Endodermal cell (in vitro differentiated cells): ENCODE data around the gene DDX10. TPM values are rescaled to one million over a fixed set of nuclear protein-coding genes. Genes with fewer than 3 reads are reported as not detected.

Source experiments
- DNase-seq: peaks from one replicate; pipeline ENCODE4 v3.0.0-alpha.2; 2017
- H3K27ac ChIP-seq: 2 replicates; pipeline ENCODE4 v1.5.1; 2013; ENCODE audit warnings: mild to moderate bottlenecking, low read depth, low read length, moderate library complexity
- H3K27me3 ChIP-seq: 2 replicates; pipeline ENCODE4 v1.6.1; 2013; ENCODE audit warnings: mild to moderate bottlenecking, low read length, moderate library complexity; ENCODE audit not compliant: insufficient read depth, control insufficient read depth, poor library complexity, severe bottlenecking
- H3K36me3 ChIP-seq: 2 replicates; pipeline ENCODE4 v1.7.0; 2013; ENCODE audit warnings: mild to moderate bottlenecking, low read length, moderate library complexity; ENCODE audit not compliant: control insufficient read depth, insufficient read depth
- H3K4me1 ChIP-seq: one replicate; pipeline ENCODE4 v1.7.0; 2013; ENCODE audit warnings: low read length; ENCODE audit not compliant: control insufficient read depth, insufficient read depth
- H3K4me3 ChIP-seq: 2 replicates; pipeline ENCODE4 v1.5.1; 2013; ENCODE audit warnings: mild to moderate bottlenecking, low read length, moderate library complexity
- H3K9ac ChIP-seq: 2 replicates; pipeline ENCODE4 v1.6.1; 2013; ENCODE audit warnings: mild to moderate bottlenecking, low read length, moderate library complexity; ENCODE audit not compliant: poor library complexity, severe bottlenecking; ENCODE audit errors: extremely low read depth
- H3K9me3 ChIP-seq: 2 replicates; pipeline ENCODE4 v1.6.1; 2013; ENCODE audit warnings: mild to moderate bottlenecking, low read length, moderate library complexity; ENCODE audit not compliant: control insufficient read depth
- H3K27ac Mint-ChIP-seq: 2 replicates; pipeline ENCODE4 v1.8.0; 2020; ENCODE audit warnings: mixed read lengths
- H3K27me3 Mint-ChIP-seq: 2 replicates; pipeline ENCODE4 v1.8.0; 2021; ENCODE audit warnings: mild to moderate bottlenecking, mixed read lengths; ENCODE audit not compliant: insufficient read depth
- H3K36me3 Mint-ChIP-seq: 2 replicates; pipeline ENCODE4 v1.8.0; 2020; ENCODE audit warnings: low read depth, mixed read lengths
- H3K4me1 Mint-ChIP-seq: 2 replicates; pipeline ENCODE4 v1.8.0; 2020; ENCODE audit warnings: mixed read lengths
- H3K4me3 Mint-ChIP-seq: 2 replicates; pipeline ENCODE4 v1.8.0; 2020; ENCODE audit warnings: mild to moderate bottlenecking, moderate library complexity, mixed read lengths
- H3K9me3 Mint-ChIP-seq: 2 replicates; pipeline ENCODE4 v1.8.0; 2020; ENCODE audit warnings: mild to moderate bottlenecking, mixed read lengths
- WGBS, 2 experiments: methylation state at CpG; one replicate each; pipeline versions ENCODE4 v1.1.5 to v1.1.7; 2013; ENCODE audit warnings: missing lambda C conversion rate in 2 of 2, mixed read lengths in 1 of 2; ENCODE audit not compliant: insufficient coverage in 1 of 2, insufficient read length in 1 of 2; 5-methylcytosine and 5-hydroxymethylcytosine counted together
- total RNA-seq, 2 donors: library from RNA; stranded (reverse); fragmentation: NEBNext Ultra II Directional in 1 of 2; extraction: Animal tissue kit (Norgen Biotek cat#: 25700) in 1 of 2; gene quantifications; 2 replicates in 1 of 2; 3 replicates in 1 of 2; pipeline ENCODE4 v1.2.1, GENCODE V29; 2021
- TF ChIP-seq, protein P1 (sequence below): fragments of 200-600 bp; sonication (generic); conservative IDR thresholded peaks from 2 replicates; pipeline ENCODE4 v1.5.0; 2021; ENCODE audit warnings: antibody characterized with exemption, mild to moderate bottlenecking

DDX10 gene
- total RNA-seq, 2 donors from 2014 or later, result 31.1 to 32.7 TPM

DNA sequence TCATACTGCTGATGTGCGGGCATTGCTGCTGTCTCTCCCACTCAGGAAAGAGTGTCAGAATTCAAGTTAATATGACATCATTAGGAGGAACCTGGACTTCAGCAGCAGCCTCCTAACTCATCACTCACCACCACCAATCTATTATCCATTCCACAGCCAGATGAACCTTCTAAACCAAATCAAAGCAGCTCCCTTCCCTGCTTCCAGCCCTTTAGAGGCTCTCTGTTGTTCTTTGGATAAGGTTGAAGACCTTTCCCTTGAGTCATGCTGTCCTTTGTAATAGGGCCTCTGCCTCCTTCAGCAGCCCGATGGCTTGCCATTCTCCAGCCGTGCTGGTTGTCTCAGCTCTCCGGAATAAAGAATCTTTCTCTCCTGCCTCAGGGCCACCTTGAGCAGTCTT, 301.3 kb downstream of the DDX10 start:
- Mint-ChIP-seq H3K4me3 (no peak overlapping the region), H3K27me3 (peaks cover 4% of the 10 kb centered on the region), H3K27ac (no peak overlapping the region), H3K36me3 (no peaks in the 10 kb centered on the region), H3K9me3 (no peaks in the 10 kb centered on the region), H3K4me1 (peaks cover 16% of the 10 kb centered on the region)
- no peaks in the 10 kb centered on the region for H3K36me3 ChIP-seq
- no peak for DNase-seq
- H3K27me3 ChIP-seq, result no peaks in the 10 kb centered on the region
- TF ChIP-seq, protein P1, sequence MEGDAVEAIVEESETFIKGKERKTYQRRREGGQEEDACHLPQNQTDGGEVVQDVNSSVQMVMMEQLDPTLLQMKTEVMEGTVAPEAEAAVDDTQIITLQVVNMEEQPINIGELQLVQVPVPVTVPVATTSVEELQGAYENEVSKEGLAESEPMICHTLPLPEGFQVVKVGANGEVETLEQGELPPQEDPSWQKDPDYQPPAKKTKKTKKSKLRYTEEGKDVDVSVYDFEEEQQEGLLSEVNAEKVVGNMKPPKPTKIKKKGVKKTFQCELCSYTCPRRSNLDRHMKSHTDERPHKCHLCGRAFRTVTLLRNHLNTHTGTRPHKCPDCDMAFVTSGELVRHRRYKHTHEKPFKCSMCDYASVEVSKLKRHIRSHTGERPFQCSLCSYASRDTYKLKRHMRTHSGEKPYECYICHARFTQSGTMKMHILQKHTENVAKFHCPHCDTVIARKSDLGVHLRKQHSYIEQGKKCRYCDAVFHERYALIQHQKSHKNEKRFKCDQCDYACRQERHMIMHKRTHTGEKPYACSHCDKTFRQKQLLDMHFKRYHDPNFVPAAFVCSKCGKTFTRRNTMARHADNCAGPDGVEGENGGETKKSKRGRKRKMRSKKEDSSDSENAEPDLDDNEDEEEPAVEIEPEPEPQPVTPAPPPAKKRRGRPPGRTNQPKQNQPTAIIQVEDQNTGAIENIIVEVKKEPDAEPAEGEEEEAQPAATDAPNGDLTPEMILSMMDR, result no peak
- H3K9me3 ChIP-seq, result peaks cover 4% of the 10 kb centered on the region
- peaks cover 2% of the 10 kb centered on the region for H3K4me1 ChIP-seq
- H3K9ac ChIP-seq, result no peak overlapping the region
- H3K4me3 ChIP-seq, result no peak overlapping the region
- 90 to 100% methylated on average over 4 of the region's 4 CpGs for WGBS, 2 experiments
- H3K27ac ChIP-seq, result no peak overlapping the region

DNA sequence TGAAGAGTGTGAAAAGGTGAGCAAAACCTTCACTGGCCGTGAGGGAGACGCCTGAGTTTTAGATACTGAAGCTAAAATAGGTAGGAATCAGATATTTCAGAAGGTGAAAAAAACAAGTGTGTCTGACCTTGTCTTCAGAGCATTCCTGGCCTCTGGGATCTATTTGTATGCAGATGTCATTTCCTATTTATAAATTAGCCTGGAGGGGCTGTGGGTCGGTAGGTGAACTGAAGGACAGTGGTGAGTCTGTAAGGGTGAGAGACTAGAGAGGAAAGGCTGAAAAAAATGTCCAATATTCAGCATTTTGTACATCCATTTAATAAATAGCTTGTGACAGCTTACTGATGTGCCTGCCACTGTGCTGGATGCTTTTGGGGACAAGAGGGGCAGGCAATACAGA, 302.1 kb downstream of the DDX10 start:
- DNase-seq, result no peak
- Histone ChIP-seq H3K4me3 (no peak overlapping the region), H3K27me3 (no peaks in the 10 kb centered on the region), H3K9me3 (peaks cover 4% of the 10 kb centered on the region), H3K27ac (no peak overlapping the region), H3K4me1 (peaks cover 2% of the 10 kb centered on the region), H3K36me3 (no peaks in the 10 kb centered on the region), H3K9ac (no peak overlapping the region)
- no peaks in the 10 kb centered on the region for H3K36me3 Mint-ChIP-seq
- no peaks in the 10 kb centered on the region for H3K9me3 Mint-ChIP-seq
- TF ChIP-seq, protein P1, result no peak
- H3K4me3 Mint-ChIP-seq, result no peak overlapping the region
- H3K27me3 Mint-ChIP-seq, result peaks cover 4% of the 10 kb centered on the region
- 50 to 58% methylated on average over 2 to 3 of the region's 3 CpGs for WGBS, 2 experiments
- peaks cover 9% of the 10 kb centered on the region for H3K4me1 Mint-ChIP-seq
- no peak overlapping the region for H3K27ac Mint-ChIP-seq

DNA sequence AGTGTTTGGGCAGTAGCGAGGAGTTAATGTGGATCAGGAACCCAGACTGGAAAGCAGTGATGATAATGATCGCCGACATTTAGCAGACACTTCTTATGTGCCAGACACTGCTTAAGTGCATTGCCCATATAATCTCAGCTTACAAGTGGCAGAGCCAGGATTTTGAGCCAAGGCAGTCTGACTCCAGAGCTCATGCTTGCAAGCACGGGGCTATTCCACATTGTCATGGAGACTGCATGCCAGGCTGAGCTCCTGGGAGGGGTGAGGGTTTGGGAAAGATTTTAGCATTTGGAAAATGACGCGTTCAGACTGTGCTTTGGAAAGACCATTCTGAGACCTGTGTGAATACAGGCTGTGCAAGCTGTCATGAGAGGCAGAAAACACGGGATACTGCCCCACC, 302.7 kb downstream of the DDX10 start:
- Mint-ChIP-seq H3K9me3 (no peaks in the 10 kb centered on the region), H3K4me1 (peaks cover 9% of the 10 kb centered on the region), H3K4me3 (no peak overlapping the region), H3K27me3 (peaks cover 4% of the 10 kb centered on the region), H3K27ac (no peak overlapping the region), H3K36me3 (no peaks in the 10 kb centered on the region)
- Histone ChIP-seq H3K36me3 (no peaks in the 10 kb centered on the region), H3K9me3 (peaks cover 4% of the 10 kb centered on the region), H3K27me3 (no peaks in the 10 kb centered on the region), H3K27ac (no peak overlapping the region), H3K4me3 (no peak overlapping the region), H3K4me1 (peaks cover 2% of the 10 kb centered on the region), H3K9ac (no peak overlapping the region)
- no peak for DNase-seq
- WGBS, 2 experiments, result 89% methylated on average over 6 to 7 of the region's 7 CpGs
- TF ChIP-seq, protein P1, result no peak
